Measurements from ENCODE around the gene TESMIN. TPM values are rescaled to one million over a fixed set of nuclear protein-coding genes. Genes with fewer than 3 reads are reported as not detected.

TESMIN gene
- total and polyA plus RNA-seq, 2 of the 4 experiments (the other 2 are of a cell fraction): 0.90 to 2.2 TPM

DNA sequence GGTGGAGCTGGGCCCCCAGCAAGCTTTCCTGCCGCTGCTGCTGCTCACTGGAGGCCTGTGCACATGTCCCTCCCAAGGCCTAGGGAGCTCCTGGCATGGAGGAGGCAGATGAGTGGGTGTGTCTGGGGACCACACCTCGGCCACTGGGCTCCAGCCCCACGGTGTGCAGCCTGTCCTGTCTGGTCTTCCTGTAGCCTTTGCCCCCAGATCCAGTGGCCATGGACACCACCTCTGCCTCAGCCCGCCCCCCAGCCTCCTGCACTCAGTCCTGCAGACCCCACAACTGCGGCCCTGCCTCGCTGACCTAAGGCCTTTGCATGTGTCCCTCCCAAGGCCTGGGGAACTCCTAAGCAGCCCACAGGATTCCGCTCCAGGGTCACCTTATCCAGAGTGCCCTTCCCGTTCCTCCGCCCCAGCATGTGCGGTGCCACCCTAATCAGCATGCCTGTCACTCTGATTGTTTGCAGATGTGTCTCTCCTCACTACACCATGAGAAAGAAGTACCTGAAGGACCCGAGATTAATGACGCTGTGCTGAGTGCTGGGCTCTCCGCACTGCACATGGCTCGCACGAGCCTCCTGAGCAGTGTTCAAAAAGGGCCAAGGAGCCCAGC, 58.3 kb downstream of the TESMIN start:
- H2BK5ac ChIP-seq (ENCODE audit: low read depth, low read length, poor library complexity, severe bottlenecking): no peak overlapping the region
- H2BK20ac ChIP-seq (ENCODE audit: low read depth, low read length): no peak overlapping the region
- H3K79me1 ChIP-seq (ENCODE audit: low read depth in 1 of 2, low read length in 2 of 2): no peaks in the 10 kb centered on the region
- ChIA-PET CTCF (no interaction called here), POLR2A (ENCODE audit: unreplicated experiment) (no interaction called here)
- no peak overlapping the region for H2BK120ac ChIP-seq (ENCODE audit: low read depth, low read length)
- no peak overlapping the region for H3K18ac ChIP-seq (ENCODE audit: low read depth, low read length)
- intact Hi-C loops (cut with micrococcal nuclease) (no loop called here), in situ Hi-C loops (cut with MboI; ENCODE audit: low sequenced_read_pairs) (no loop called here), dilution Hi-C loops (cut with HindIII; ENCODE audit: low sequenced_read_pairs, unreplicated experiment) (no loop called here)
- H3K9ac ChIP-seq (ENCODE audit: low read depth, low read length): no peak overlapping the region
- H3K4me2 ChIP-seq (ENCODE audit: low read depth, low read length): no peak overlapping the region
- TF ChIP-seq MAFK (IDR thresholded peaks at IDR 0.05; ENCODE audit: low read depth, low read length) (no peak), MAZ (IDR thresholded peaks at IDR 0.05; ENCODE audit: borderline replicate concordance, low read depth, low read length) (no peak), CEBPB (IDR thresholded peaks at IDR 0.05; ENCODE audit: low read depth, low read length) (no peak), SMC3 (IDR thresholded peaks at IDR 0.05; ENCODE audit: low read depth, low read length) (no peak), RCOR1 (IDR thresholded peaks at IDR 0.05; ENCODE audit: insufficient replicate concordance, low read length) (no peak), BHLHE40 (IDR thresholded peaks at IDR 0.05; ENCODE audit: low read depth, low read length) (no peak), MXI1 (IDR thresholded peaks at IDR 0.05; ENCODE audit: borderline replicate concordance, low read depth, low read length) (no peak), NFE2L2 (IDR thresholded peaks at IDR 0.05; ENCODE audit: low read depth, low read length) (no peak)
- TF ChIP-seq, protein P1, sequence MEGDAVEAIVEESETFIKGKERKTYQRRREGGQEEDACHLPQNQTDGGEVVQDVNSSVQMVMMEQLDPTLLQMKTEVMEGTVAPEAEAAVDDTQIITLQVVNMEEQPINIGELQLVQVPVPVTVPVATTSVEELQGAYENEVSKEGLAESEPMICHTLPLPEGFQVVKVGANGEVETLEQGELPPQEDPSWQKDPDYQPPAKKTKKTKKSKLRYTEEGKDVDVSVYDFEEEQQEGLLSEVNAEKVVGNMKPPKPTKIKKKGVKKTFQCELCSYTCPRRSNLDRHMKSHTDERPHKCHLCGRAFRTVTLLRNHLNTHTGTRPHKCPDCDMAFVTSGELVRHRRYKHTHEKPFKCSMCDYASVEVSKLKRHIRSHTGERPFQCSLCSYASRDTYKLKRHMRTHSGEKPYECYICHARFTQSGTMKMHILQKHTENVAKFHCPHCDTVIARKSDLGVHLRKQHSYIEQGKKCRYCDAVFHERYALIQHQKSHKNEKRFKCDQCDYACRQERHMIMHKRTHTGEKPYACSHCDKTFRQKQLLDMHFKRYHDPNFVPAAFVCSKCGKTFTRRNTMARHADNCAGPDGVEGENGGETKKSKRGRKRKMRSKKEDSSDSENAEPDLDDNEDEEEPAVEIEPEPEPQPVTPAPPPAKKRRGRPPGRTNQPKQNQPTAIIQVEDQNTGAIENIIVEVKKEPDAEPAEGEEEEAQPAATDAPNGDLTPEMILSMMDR (conservative IDR thresholded peaks at IDR 0.05; ENCODE audit: low read depth, low read length): no peak
- TF ChIP-seq, protein P2, sequence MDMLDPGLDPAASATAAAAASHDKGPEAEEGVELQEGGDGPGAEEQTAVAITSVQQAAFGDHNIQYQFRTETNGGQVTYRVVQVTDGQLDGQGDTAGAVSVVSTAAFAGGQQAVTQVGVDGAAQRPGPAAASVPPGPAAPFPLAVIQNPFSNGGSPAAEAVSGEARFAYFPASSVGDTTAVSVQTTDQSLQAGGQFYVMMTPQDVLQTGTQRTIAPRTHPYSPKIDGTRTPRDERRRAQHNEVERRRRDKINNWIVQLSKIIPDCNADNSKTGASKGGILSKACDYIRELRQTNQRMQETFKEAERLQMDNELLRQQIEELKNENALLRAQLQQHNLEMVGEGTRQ (IDR thresholded peaks at IDR 0.05; ENCODE audit: low read depth, low read length): no peak
- no peaks in the 10 kb centered on the region for H3K9me1 ChIP-seq (ENCODE audit: insufficient read depth, low read length)
- no peak overlapping the region for H3K4me3 ChIP-seq (ENCODE audit: insufficient read depth, low read depth, low read length)
- no peak overlapping the region for H2AK5ac ChIP-seq (ENCODE audit: low read depth, low read length)
- H3K23ac ChIP-seq (ENCODE audit: low read depth, low read length): no peak overlapping the region
- peak overlapping the region; percentile 16 for H2AK9ac ChIP-seq (replicated peaks; ENCODE audit: low read depth, low read length, poor library complexity)
- H3K14ac ChIP-seq (replicated peaks; ENCODE audit: low read depth, low read length): no peak overlapping the region
- no peak overlapping the region for H2BK15ac ChIP-seq (ENCODE audit: low read depth, low read length)
- no peak overlapping the region for H4K8ac ChIP-seq (ENCODE audit: low read depth in 2 of 2, low read length in 2 of 2)
- H3K56ac ChIP-seq (ENCODE audit: extremely low read depth, insufficient read depth, low read length): no peak overlapping the region
- no peak overlapping the region for H4K91ac ChIP-seq (ENCODE audit: insufficient read depth, low read depth, low read length)
- no peak overlapping the region for H3K27ac ChIP-seq (ENCODE audit: insufficient read depth, low read length)
- BruUV-seq (replicated peaks): no TSS peak
- DNase-seq: no peak
- no peak overlapping the region for H2AFZ ChIP-seq (replicated peaks; ENCODE audit: low read length, poor library complexity)
- peaks cover 36% of the 10 kb centered on the region for H3K27me3 ChIP-seq (ENCODE audit: control insufficient read depth, insufficient read depth, low read length)
- no peak overlapping the region for H4K5ac ChIP-seq (ENCODE audit: low read depth, low read length)
- ATAC-seq (ENCODE audit: low read depth): no peak
- H4K20me1 ChIP-seq (ENCODE audit: insufficient read depth, low read length): no peaks in the 10 kb centered on the region
- 68% methylated on average over 8 of the region's 15 CpGs; no CpG with 5 or more reads in 1 of the 2 experiments for WGBS, 2 experiments (ENCODE audit: extremely low coverage in 2 of 2, insufficient read length in 1 of 2)
- no peaks in the 10 kb centered on the region for H3K36me3 ChIP-seq (ENCODE audit: control insufficient read depth, insufficient read depth, low read length)
- no peaks in the 10 kb centered on the region for H3K4me1 ChIP-seq (ENCODE audit: control insufficient read depth, insufficient read depth, low read length)
- H3K4ac ChIP-seq (ENCODE audit: low read depth, low read length): no peak overlapping the region
- peaks cover 5% of the 10 kb centered on the region for H3K9me3 ChIP-seq (ENCODE audit: control insufficient read depth, insufficient read depth, low read length)

Measured in IMR-90 (cell line).